ENCODE data around the gene PTBP1. TPM values are rescaled to one million over a fixed set of nuclear protein-coding genes. Genes with fewer than 3 reads are reported as not detected.

Gene PTBP1
- total and polyA plus RNA-seq, 2 donors (not counting 3 experiments of a cell fraction or from before 2014, with no cell fraction given): 382 to 623 TPM

DNA sequence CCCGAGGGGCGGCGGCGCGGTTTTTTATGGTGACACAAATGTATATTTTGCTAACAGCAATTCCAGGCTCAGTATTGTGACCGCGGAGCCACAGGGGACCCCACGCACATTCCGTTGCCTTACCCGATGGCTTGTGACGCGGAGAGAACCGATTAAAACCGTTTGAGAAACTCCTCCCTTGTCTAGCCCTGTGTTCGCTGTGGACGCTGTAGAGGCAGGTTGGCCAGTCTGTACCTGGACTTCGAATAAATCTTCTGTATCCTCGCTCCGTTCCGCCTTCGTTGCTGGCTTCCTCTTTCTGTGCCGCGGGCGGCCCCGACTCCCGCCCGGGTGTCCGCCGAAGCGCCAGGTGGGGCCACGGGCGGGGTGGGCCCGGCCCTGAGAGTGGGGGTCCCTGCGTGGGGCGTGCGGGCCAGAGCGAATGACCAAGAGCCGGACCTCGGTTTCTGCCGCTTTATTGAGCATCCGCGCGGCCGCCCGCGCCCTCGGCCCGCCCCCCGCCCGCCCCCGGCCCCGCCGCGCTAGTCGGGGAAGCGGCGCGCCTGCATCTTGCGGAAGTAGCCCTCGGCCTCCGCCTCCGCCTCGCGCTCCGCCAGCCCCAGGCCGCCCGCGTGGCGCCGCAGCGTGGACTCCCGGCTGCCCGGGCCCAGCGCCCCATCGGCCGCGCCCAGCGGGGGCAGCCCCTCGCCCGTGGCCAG, 14.9 kb downstream of the PTBP1 start:
- ChIA-PET CTCF (no interaction called here), POLR2A (no interaction called here)
- TF ChIP-seq, protein P1, sequence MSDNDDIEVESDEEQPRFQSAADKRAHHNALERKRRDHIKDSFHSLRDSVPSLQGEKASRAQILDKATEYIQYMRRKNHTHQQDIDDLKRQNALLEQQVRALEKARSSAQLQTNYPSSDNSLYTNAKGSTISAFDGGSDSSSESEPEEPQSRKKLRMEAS (IDR thresholded peaks at IDR 0.05; ENCODE audit: insufficient read depth, insufficient read length): no peak
- TF ChIP-seq FOS (IDR thresholded peaks at IDR 0.05; ENCODE audit: borderline replicate concordance, insufficient read depth, low read length) (no peak), GATA2 (IDR thresholded peaks at IDR 0.05; ENCODE audit: insufficient read depth, insufficient read length, low read depth, low read length) (no peak), CTCF (IDR thresholded peaks at IDR 0.05; ENCODE audit: extremely low read depth in 1 of 2, insufficient read depth in 1 of 2, low read depth in 1 of 2, low read length in 2 of 2) (no peak), EZH2 (IDR thresholded peaks at IDR 0.05; ENCODE audit: borderline replicate concordance, low read depth, low read length, severe bottlenecking) (no peak), POLR2A (IDR thresholded peaks at IDR 0.05; ENCODE audit: low read depth, low read length) (no peak), POLR2AphosphoS5 (IDR thresholded peaks at IDR 0.05; ENCODE audit: insufficient read depth, low read depth, low read length) (no peak), JUN (IDR thresholded peaks at IDR 0.05; ENCODE audit: borderline replicate concordance, insufficient read depth, insufficient read length, low read depth) (no peak)
- Histone ChIP-seq H3K27me3 (ENCODE audit: control insufficient read depth in 2 of 2, insufficient read depth in 2 of 2, low read length in 2 of 2) (no peaks in the 10 kb centered on the region), H3K9me1 (replicated peaks; ENCODE audit: control insufficient read depth, extremely low read depth, insufficient read depth, low read length) (no peaks in the 10 kb centered on the region), H3K79me2 (ENCODE audit: control insufficient read depth, insufficient read depth, low read length) (peaks cover 26% of the 10 kb centered on the region), H2AFZ (ENCODE audit: low read depth, low read length) (no peak overlapping the region), H3K27ac (ENCODE audit: insufficient read depth, low read depth, low read length) (no peak overlapping the region), H3K4me1 (ENCODE audit: control insufficient read depth, extremely low read depth, insufficient read depth, low read length) (no peaks in the 10 kb centered on the region), H4K20me1 (replicated peaks; ENCODE audit: control insufficient read depth, extremely low read depth, insufficient read depth, low read length) (peaks cover 3% of the 10 kb centered on the region), H3K4me2 (ENCODE audit: insufficient read depth, low read length) (no peak overlapping the region), H3K36me3 (ENCODE audit: control insufficient read depth in 2 of 2, extremely low read depth in 1 of 2, insufficient read depth in 2 of 2, low read length in 2 of 2) (peaks cover 31 to 36% of the 10 kb centered on the region in 2 experiments), H3K4me3 (replicated peaks in 1 of 3; ENCODE audit: insufficient read depth in 1 of 3, low read depth in 1 of 3, low read length in 3 of 3) (no peak overlapping the region), H3K9ac (replicated peaks; ENCODE audit: extremely low read depth, insufficient read depth, low read length) (no peak overlapping the region), H3K9me3 (replicated peaks; ENCODE audit: control insufficient read depth, insufficient read depth, low read length) (no peaks in the 10 kb centered on the region)
- no TSS peak for BruUV-seq (replicated peaks)
- intact Hi-C loops (cut with micrococcal nuclease): no loop called here
- FAIRE-seq (no peak), DNase-seq (ENCODE audit: low read depth, low spot score) (no peak)
- dilution Hi-C loops (cut with MboI; ENCODE audit: extremely low pct_ligation_motif_present, low sequenced_read_pairs): no loop called here

Measured in endothelial cell of umbilical vein (primary cell).